HG03439 (cell line): ENCODE results near the gene ARID5B.

Experiments
- ATAC-seq: cut with Tn5 transposase; IDR thresholded peaks from one replicate; pipeline ENCODE4 v1.9.1; 2021; ENCODE audit warnings: mild to moderate bottlenecking, moderate library complexity; ENCODE audit not compliant: unreplicated experiment

The ARID5B gene

GRCh38 chr10:61937631-61938351, 36.3 kb downstream of the ARID5B start:
- no peak for ATAC-seq

GRCh38 chr10:61939902-61940301, 38.4 kb downstream of the ARID5B start:
- ATAC-seq: no peak

GRCh38 chr10:61941202-61941681, 39.7 kb downstream of the ARID5B start:
- ATAC-seq: no peak

GRCh38 chr10:61942604-61943461, 41.3 kb downstream of the ARID5B start:
- no peak for ATAC-seq

DNA sequence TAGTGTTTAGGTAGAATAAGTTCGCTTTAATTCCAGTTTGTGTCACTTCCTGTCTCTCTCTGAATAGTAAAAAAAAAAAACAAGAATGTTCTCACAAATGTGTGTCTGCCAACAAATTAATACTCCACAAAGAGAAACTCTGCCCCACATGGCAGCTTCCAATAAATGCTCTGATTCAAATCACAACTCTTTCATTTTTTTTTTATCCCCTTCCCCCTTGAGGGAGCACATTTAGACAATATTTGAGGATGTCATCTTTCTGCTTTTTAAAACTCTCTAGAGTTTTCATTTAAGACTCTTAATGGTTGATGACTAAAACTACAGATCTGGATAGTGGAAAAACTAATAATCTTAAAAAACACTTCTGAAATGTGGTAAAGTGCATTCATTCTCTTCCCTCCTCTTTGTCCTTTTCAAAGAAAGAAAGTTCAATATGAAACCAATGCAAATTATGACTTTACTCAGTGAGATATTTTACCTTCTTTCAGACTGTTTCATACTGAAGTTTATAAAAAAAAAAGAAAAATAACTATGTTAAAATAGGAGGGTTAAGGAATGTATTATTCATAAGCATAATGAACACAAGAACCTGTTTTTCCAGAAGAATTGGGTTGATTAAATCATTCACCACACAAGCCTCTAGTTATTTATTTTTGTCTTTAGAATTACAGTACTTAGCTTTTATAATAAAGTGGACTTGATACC, 42.3 kb downstream of the ARID5B start:
- ATAC-seq: no peak

GRCh38 chr10:61944410-61945147, 43.1 kb downstream of the ARID5B start:
- no peak for ATAC-seq

- ATAC-seq: no peak
These were observed 48.2 kb downstream of the ARID5B start for GRCh38 chr10:61949687-61950086.

- no peak for ATAC-seq
These were observed 49.1 kb downstream of the ARID5B start for GRCh38 chr10:61950449-61951143.

DNA sequence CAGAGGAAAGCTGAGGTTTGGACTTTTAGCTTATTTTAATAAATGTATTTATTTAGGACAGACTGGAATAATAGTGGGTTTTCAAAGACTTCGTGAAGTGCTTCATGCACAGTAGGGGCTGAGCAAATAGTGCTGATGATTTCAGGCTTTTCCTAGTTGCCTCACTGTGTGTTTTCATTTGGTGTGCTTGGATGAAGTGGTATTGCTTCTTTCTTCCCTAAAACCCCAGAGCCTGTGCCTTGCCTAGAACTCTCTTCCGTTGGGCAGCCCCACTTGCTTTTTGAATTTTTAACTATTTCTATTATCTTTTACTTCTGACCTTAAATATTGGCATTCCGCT, 49.6 kb downstream of the ARID5B start:
- ATAC-seq: no peak

DNA sequence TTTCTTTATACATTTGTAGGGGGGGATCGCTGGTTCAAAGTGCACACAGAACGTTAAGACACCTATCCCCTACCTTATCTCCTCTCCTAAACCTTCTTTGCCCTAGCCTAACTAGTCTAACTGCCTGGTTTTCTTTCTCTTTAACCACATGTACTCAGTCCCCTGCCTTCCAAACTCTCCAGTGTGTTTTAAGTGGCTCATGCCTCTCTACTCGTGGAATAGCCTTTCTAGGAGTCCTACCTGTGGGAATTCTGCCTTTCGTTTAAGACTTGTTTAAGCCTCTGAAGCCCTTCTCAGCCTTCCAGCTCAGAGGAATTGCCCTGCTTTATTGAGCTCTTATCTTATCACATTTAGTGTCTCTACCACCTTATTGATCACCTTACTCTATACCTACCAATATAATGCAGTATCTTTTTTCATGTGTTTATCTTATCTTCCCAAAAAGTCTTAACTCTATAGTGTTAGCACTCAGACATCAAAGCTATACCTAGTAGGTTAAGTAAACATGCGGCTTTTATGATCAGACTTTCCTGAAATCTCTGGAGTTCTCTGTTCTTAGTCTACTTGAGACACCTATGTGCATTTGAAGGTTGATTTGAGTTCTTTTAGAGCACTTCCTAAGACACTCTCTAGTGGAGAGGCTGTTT, 50.7 kb downstream of the ARID5B start:
- ATAC-seq: no peak

- ATAC-seq: no peak
These were observed 51.7 kb downstream of the ARID5B start for GRCh38 chr10:61953183-61953582.

GRCh38 chr10:61957806-61958205, 56.3 kb downstream of the ARID5B start:
- ATAC-seq: no peak

GRCh38 chr10:61958311-61958710, 56.8 kb downstream of the ARID5B start:
- ATAC-seq: no peak

GRCh38 chr10:61958805-61959204, 57.3 kb downstream of the ARID5B start:
- ATAC-seq: no peak

GRCh38 chr10:61959814-61960213, 58.3 kb downstream of the ARID5B start:
- ATAC-seq: no peak

- no peak for ATAC-seq
These were observed 59.1 kb downstream of the ARID5B start for GRCh38 chr10:61960396-61961120.

DNA sequence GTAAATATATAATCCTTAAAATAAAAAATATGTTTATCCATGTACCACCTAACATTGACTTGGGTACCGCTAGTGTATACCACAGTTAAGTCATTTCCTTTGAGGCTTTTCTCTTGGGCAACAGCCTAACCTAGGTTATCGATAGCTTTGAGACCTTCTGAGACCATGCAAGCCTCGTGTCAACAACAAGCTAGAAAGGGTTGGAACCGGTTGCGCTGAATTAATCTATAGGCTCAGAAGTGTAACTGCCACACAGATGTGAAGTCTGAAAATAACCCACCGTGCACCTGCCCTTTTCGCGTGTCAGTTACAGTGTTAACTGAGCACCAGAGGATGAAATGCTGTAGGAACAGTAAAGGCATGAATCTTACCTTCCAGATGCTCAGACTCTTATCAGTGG, 59.8 kb downstream of the ARID5B start:
- ATAC-seq: peak; percentile 61

GRCh38 chr10:61962971-61963370, 61.5 kb downstream of the ARID5B start:
- ATAC-seq: no peak

DNA sequence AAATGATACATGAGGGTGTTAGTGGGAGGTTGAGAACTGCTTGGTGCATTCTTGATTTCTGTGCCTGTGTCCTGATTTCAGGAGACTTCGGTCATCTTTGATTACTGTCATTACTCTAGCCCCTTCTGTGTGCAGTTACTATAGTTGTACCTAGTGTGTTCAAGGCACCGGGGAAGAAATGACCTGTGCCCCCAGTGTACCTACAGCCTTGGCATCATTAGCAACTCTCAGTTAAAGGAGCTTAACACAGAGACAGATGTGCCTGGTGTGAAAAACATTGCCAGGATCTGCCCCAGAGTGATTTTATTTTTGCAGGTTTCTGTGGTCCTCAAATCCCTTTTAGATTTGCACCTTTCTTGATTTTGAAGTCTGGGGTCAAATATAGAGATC, 62.2 kb downstream of the ARID5B start:
- ATAC-seq: no peak
